PC-9 (cell line): ENCODE data around the gene RIMS1.

Source experiments
- EZH2 ChIP-seq: fragments of 200-600 bp; sonication (generic); IDR thresholded peaks from 2 replicates; pipeline ENCODE4 v1.8.0; 2017; ENCODE audit warnings: antibody characterized with exemption, low read depth
- TF ChIP-seq, protein P1 (sequence below): fragments of 200-600 bp; sonication (generic); conservative IDR thresholded peaks from 2 replicates; pipeline ENCODE4 v1.6.1; 2017; ENCODE audit warnings: mixed run types, antibody characterized with exemption, mild to moderate bottlenecking, moderate library complexity

DNA sequence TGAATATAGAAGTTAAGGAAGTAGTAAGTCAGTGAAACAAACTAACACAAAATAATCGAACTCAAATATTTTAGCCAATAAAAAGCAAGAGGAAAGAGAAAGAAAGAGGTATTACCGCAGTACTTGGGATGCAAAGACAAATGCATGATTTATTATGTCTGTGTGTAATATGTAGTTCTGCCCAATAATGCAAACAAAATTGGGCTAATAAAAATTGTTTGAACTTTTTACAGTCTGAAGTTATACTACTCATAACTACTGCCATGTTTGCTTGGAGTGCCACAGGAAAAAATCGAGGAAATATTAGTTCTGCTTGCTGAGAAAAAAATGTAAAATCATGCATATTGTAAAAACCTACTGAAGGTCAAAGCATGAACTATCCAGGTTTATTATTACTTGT, 375.2 kb downstream of the RIMS1 start:
- TF ChIP-seq, protein P1, sequence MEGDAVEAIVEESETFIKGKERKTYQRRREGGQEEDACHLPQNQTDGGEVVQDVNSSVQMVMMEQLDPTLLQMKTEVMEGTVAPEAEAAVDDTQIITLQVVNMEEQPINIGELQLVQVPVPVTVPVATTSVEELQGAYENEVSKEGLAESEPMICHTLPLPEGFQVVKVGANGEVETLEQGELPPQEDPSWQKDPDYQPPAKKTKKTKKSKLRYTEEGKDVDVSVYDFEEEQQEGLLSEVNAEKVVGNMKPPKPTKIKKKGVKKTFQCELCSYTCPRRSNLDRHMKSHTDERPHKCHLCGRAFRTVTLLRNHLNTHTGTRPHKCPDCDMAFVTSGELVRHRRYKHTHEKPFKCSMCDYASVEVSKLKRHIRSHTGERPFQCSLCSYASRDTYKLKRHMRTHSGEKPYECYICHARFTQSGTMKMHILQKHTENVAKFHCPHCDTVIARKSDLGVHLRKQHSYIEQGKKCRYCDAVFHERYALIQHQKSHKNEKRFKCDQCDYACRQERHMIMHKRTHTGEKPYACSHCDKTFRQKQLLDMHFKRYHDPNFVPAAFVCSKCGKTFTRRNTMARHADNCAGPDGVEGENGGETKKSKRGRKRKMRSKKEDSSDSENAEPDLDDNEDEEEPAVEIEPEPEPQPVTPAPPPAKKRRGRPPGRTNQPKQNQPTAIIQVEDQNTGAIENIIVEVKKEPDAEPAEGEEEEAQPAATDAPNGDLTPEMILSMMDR = no peak
- no peak for TF ChIP-seq EZH2
